Activated naive CD8-positive, alpha-beta T cell treated with anti-CD3 and anti-CD28 coated beads for 36 hours (primary cell): ENCODE measurements around the gene TEKT3. TPM values are rescaled to one million over a fixed set of nuclear protein-coding genes. Genes with fewer than 3 reads are reported as not detected.

Experiments used
- DNase-seq: peaks from one replicate; pipeline ENCODE4 v3.0.0; 2021
- H3K27ac Mint-ChIP-seq: one replicate; pipeline ENCODE4 v1.8.0; 2022; ENCODE audit warnings: mild to moderate bottlenecking, moderate library complexity, mixed read lengths
- H3K27me3 Mint-ChIP-seq: one replicate; pipeline ENCODE4 v1.8.0; 2022; ENCODE audit warnings: mild to moderate bottlenecking, mixed read lengths
- H3K36me3 Mint-ChIP-seq: one replicate; pipeline ENCODE4 v1.8.0; 2021; ENCODE audit warnings: mild to moderate bottlenecking, mixed read lengths
- H3K4me1 Mint-ChIP-seq: one replicate; pipeline ENCODE4 v1.8.0; 2021; ENCODE audit warnings: mixed read lengths
- H3K4me3 Mint-ChIP-seq: one replicate; pipeline ENCODE4 v1.8.0; 2022; ENCODE audit warnings: mild to moderate bottlenecking, moderate library complexity, mixed read lengths
- H3K9me3 Mint-ChIP-seq: one replicate; pipeline ENCODE4 v1.8.0; 2022; ENCODE audit warnings: mixed read lengths
- total RNA-seq, 2 experiments: library from RNA; stranded (reverse); gene quantifications; one replicate each; pipeline ENCODE4 v1.2.3, GENCODE V29; 2021

The TEKT3 gene
- total RNA-seq, 2 experiments from 2014 or later: not detected

- Mint-ChIP-seq H3K4me3 (no peak overlapping the region), H3K4me1 (peaks cover 4% of the 10 kb centered on the region), H3K9me3 (peaks cover 2% of the 10 kb centered on the region), H3K36me3 (no peaks in the 10 kb centered on the region), H3K27me3 (peaks cover 37% of the 10 kb centered on the region), H3K27ac (no peak overlapping the region)
- DNase-seq: no peak
Observed at GRCh38 chr17:15269780-15270089, 71.7 kb downstream of the TEKT3 start.

GRCh38 chr17:15269087-15269779, 72.2 kb downstream of the TEKT3 start:
- H3K4me1 Mint-ChIP-seq: peaks cover 4% of the 10 kb centered on the region
- no peaks in the 10 kb centered on the region for H3K36me3 Mint-ChIP-seq
- DNase-seq: no peak
- H3K9me3 Mint-ChIP-seq: no peaks in the 10 kb centered on the region
- peaks cover 42% of the 10 kb centered on the region for H3K27me3 Mint-ChIP-seq
- no peak overlapping the region for H3K27ac Mint-ChIP-seq
- H3K4me3 Mint-ChIP-seq: no peak overlapping the region

- H3K27ac Mint-ChIP-seq: no peak overlapping the region
- peaks cover 4% of the 10 kb centered on the region for H3K4me1 Mint-ChIP-seq
- DNase-seq: no peak
- peaks cover 50% of the 10 kb centered on the region for H3K27me3 Mint-ChIP-seq
- H3K4me3 Mint-ChIP-seq: no peak overlapping the region
- no peaks in the 10 kb centered on the region for H3K9me3 Mint-ChIP-seq
- no peaks in the 10 kb centered on the region for H3K36me3 Mint-ChIP-seq
Observed at GRCh38 chr17:15268461-15268860, 72.9 kb downstream of the TEKT3 start.

GRCh38 chr17:15267996-15268395, 73.4 kb downstream of the TEKT3 start:
- Mint-ChIP-seq H3K4me1 (peaks cover 4% of the 10 kb centered on the region), H3K9me3 (no peaks in the 10 kb centered on the region)

GRCh38 chr17:15266325-15267125, 74.9 kb downstream of the TEKT3 start:
- Mint-ChIP-seq H3K27me3 (peaks cover 69% of the 10 kb centered on the region), H3K27ac (no peak overlapping the region), H3K4me1 (peaks cover 9% of the 10 kb centered on the region)

More at GRCh38 chr17:15267996-15268395, 73.4 kb downstream of the TEKT3 start:
- Mint-ChIP-seq H3K4me3 (no peak overlapping the region), H3K27me3 (peaks cover 55% of the 10 kb centered on the region), H3K36me3 (no peaks in the 10 kb centered on the region), H3K27ac (no peak overlapping the region)
- DNase-seq: no peak

GRCh38 chr17:15265131-15265530, 76.3 kb downstream of the TEKT3 start, which contains the start of gene PMP22:
PMP22 (minus strand) TSS chr17:15265326; CDS start chr17:15260727, 4,599 bp downstream.
- Mint-ChIP-seq H3K27ac (no peak within 1 kb of the TSS), H3K4me1 (peaks cover 9% of the 10 kb centered on the region), H3K27me3 (peaks cover 80% of the 10 kb centered on the region), H3K9me3 (no peaks in the 10 kb centered on the region), H3K4me3 (no peak within 1 kb of the TSS), H3K36me3 (no peaks in the 10 kb centered on the region)
- no peak for DNase-seq

More at GRCh38 chr17:15266325-15267125, 74.9 kb downstream of the TEKT3 start:
- Mint-ChIP-seq H3K4me3 (no peak overlapping the region), H3K9me3 (no peaks in the 10 kb centered on the region), H3K36me3 (no peaks in the 10 kb centered on the region)
- no peak for DNase-seq

GRCh38 chr17:15264542-15264941, 76.9 kb downstream of the TEKT3 start:
- peaks cover 9% of the 10 kb centered on the region for H3K4me1 Mint-ChIP-seq
- peaks cover 84% of the 10 kb centered on the region for H3K27me3 Mint-ChIP-seq
- H3K9me3 Mint-ChIP-seq: no peaks in the 10 kb centered on the region
- H3K27ac Mint-ChIP-seq: no peak overlapping the region
- no peak overlapping the region for H3K4me3 Mint-ChIP-seq
- no peak for DNase-seq
- no peaks in the 10 kb centered on the region for H3K36me3 Mint-ChIP-seq

GRCh38 chr17:15263680-15264079, 77.7 kb downstream of the TEKT3 start:
- peaks cover 91% of the 10 kb centered on the region for H3K27me3 Mint-ChIP-seq
- no peaks in the 10 kb centered on the region for H3K36me3 Mint-ChIP-seq
- no peak overlapping the region for H3K4me3 Mint-ChIP-seq
- peaks cover 9% of the 10 kb centered on the region for H3K4me1 Mint-ChIP-seq
- no peak overlapping the region for H3K27ac Mint-ChIP-seq
- no peaks in the 10 kb centered on the region for H3K9me3 Mint-ChIP-seq
- DNase-seq: no peak

- H3K27me3 Mint-ChIP-seq: peaks cover 96% of the 10 kb centered on the region
- peaks cover 9% of the 10 kb centered on the region for H3K4me1 Mint-ChIP-seq
- no peaks in the 10 kb centered on the region for H3K9me3 Mint-ChIP-seq
- H3K4me3 Mint-ChIP-seq: no peak overlapping the region
- no peak for DNase-seq
- H3K36me3 Mint-ChIP-seq: no peaks in the 10 kb centered on the region
- H3K27ac Mint-ChIP-seq: no peak overlapping the region
Observed at GRCh38 chr17:15263206-15263579, 78.2 kb downstream of the TEKT3 start.

GRCh38 chr17:15262291-15263205, 78.8 kb downstream of the TEKT3 start:
- Mint-ChIP-seq H3K27me3 (peaks cover 99% of the 10 kb centered on the region), H3K9me3 (no peaks in the 10 kb centered on the region), H3K4me1 (peaks cover 11% of the 10 kb centered on the region), H3K27ac (no peak overlapping the region), H3K36me3 (no peaks in the 10 kb centered on the region), H3K4me3 (peak overlapping the region; percentile 35)
- DNase-seq: peak; percentile 20

GRCh38 chr17:15261802-15262290, 79.6 kb downstream of the TEKT3 start:
- Mint-ChIP-seq H3K36me3 (no peaks in the 10 kb centered on the region), H3K9me3 (no peaks in the 10 kb centered on the region), H3K4me1 (peaks cover 16% of the 10 kb centered on the region), H3K27me3 (peaks cover 98% of the 10 kb centered on the region), H3K4me3 (no peak overlapping the region), H3K27ac (no peak overlapping the region)
- no peak for DNase-seq

- Mint-ChIP-seq H3K27me3 (peaks cover 99% of the 10 kb centered on the region), H3K4me3 (peak overlapping the region; percentile 48), H3K9me3 (no peaks in the 10 kb centered on the region), H3K36me3 (no peaks in the 10 kb centered on the region), H3K4me1 (peaks cover 16% of the 10 kb centered on the region), H3K27ac (no peak overlapping the region)
- DNase-seq: peak; percentile 15
Observed at GRCh38 chr17:15261258-15261801, 80.1 kb downstream of the TEKT3 start.

GRCh38 chr17:15260376-15261257, 80.8 kb downstream of the TEKT3 start:
- Mint-ChIP-seq H3K4me1 (peaks cover 16% of the 10 kb centered on the region), H3K4me3 (peak overlapping the region; percentile 74), H3K36me3 (no peaks in the 10 kb centered on the region), H3K27me3 (peaks cover 99% of the 10 kb centered on the region), H3K27ac (no peak overlapping the region), H3K9me3 (no peaks in the 10 kb centered on the region)
- peak; percentile 78 for DNase-seq
